SK-N-SH (cell line): ENCODE results near the gene SGCA. TPM values are rescaled to one million over a fixed set of nuclear protein-coding genes. Genes with fewer than 3 reads are reported as not detected.

Experiments used
- CTCF ChIA-PET: fragments of 300-600, 350-600 bp; formaldehyde crosslinking; extraction: SDS; loops from one replicate; lab custom pipeline; 2021; lab: Yijun Ruan, JAX
- POLR2A ChIA-PET: fragments of 350-600 bp; sonication (Branson Sonifier 250); formaldehyde crosslinking; extraction: SDS; loops from one replicate; lab custom pipeline; 2020; ENCODE audit warnings: antibody characterized with exemption, inconsistent platforms; lab: Yijun Ruan, JAX
- DNase-seq: peaks from one replicate; pipeline ENCODE4 v3.0.0; 2012
- H2AFZ ChIP-seq: fragments of 200-600 bp; sonication (generic); 2 replicates; pipeline ENCODE4 v1.8.1; 2016; ENCODE audit warnings: antibody characterized with exemption, mild to moderate bottlenecking, low read depth
- H3F3A ChIP-seq: fragments of 200-600 bp; sonication (generic); replicated peaks from 2 replicates; pipeline ENCODE3; 2016; ENCODE audit warnings: antibody characterized with exemption, mild to moderate bottlenecking; ENCODE audit not compliant: insufficient read depth
- H3K27ac ChIP-seq, 2 experiments: fragments of 200-500 bp in 1 of 2; fragments of 200-600 bp in 1 of 2; sonication (Bioruptor generic) in 1 of 2; sonication (generic), shearing (Covaris generic) in 1 of 2; 2 replicates each; pipeline versions ENCODE4 v1.5.1 to v1.6.1; 2014 to 2016; ENCODE audit warnings: low read depth in 2 of 2, inconsistent platforms in 1 of 2, low read length in 1 of 2, mild to moderate bottlenecking in 1 of 2, mixed read lengths in 1 of 2
- H3K27me3 ChIP-seq: fragments of 200-600 bp; sonication (generic), shearing (Covaris generic); 2 replicates; pipeline ENCODE4 v1.6.1; 2016; ENCODE audit warnings: mixed run types; ENCODE audit not compliant: insufficient read depth
- H3K36me3 ChIP-seq, 2 experiments: fragments of 200-500 bp in 1 of 2; fragments of 200-600 bp in 1 of 2; sonication (Bioruptor generic) in 1 of 2; sonication (generic) in 1 of 2; replicated peaks in 1 of 2; 2 replicates each; pipeline versions ENCODE3 to v1.5.1; 2014 to 2016; ENCODE audit warnings: low read length in 1 of 2, mild to moderate bottlenecking in 1 of 2; ENCODE audit not compliant: insufficient read depth in 2 of 2, control insufficient read depth in 1 of 2
- H3K4me1 ChIP-seq, 2 experiments: fragments of 200-500 bp in 1 of 2; fragments of 200-600 bp in 1 of 2; sonication (Bioruptor generic) in 1 of 2; sonication (generic), shearing (Covaris generic) in 1 of 2; 2 replicates each; pipeline versions ENCODE4 v1.5.1 to v1.6.1; 2014 to 2016; ENCODE audit warnings: low read depth in 1 of 2, low read length in 1 of 2, mixed run types in 1 of 2; ENCODE audit not compliant: insufficient read depth in 2 of 2, control insufficient read depth in 1 of 2
- H3K4me2 ChIP-seq: fragments of 200-600 bp; sonication (generic), shearing (Covaris generic); 2 replicates; pipeline ENCODE4 v1.6.1; 2017; ENCODE audit warnings: mixed run types
- H3K4me3 ChIP-seq, 2 experiments: fragments of 200-500 bp in 1 of 2; fragments of 200-600 bp in 1 of 2; sonication (Bioruptor generic) in 1 of 2; sonication (generic), shearing (Covaris generic) in 1 of 2; 2 replicates each; pipeline versions ENCODE4 v1.5.1 to v1.8.1; 2014 to 2016; ENCODE audit warnings: low read depth in 2 of 2, inconsistent platforms in 1 of 2, low read length in 1 of 2, mild to moderate bottlenecking in 1 of 2, mixed read lengths in 1 of 2, moderate library complexity in 1 of 2
- H3K79me2 ChIP-seq: fragments of 200-600 bp; sonication (generic); 2 replicates; pipeline ENCODE4 v1.8.1; 2017; ENCODE audit warnings: mild to moderate bottlenecking; ENCODE audit not compliant: insufficient read depth
- H3K9ac ChIP-seq: fragments of 200-600 bp; sonication (generic); 2 replicates; pipeline ENCODE4 v1.6.1; 2017; ENCODE audit warnings: mixed run types
- H3K9me2 ChIP-seq: fragments of 200-600 bp; sonication (generic); 2 replicates; pipeline ENCODE4 v1.6.1; 2017; ENCODE audit warnings: mixed run types
- H3K9me3 ChIP-seq: fragments of 200-600 bp; sonication (generic); 2 replicates; pipeline ENCODE4 v1.6.1; 2017; ENCODE audit warnings: mixed run types, mild to moderate bottlenecking, moderate library complexity
- H4K20me1 ChIP-seq: fragments of 200-600 bp; sonication (generic); 2 replicates; pipeline ENCODE4 v1.6.1; 2017; ENCODE audit warnings: mild to moderate bottlenecking, mixed run types; ENCODE audit not compliant: insufficient read depth
- CHD2 ChIP-seq: fragments of 150-350 bp; IDR thresholded peaks from 2 replicates; pipeline ENCODE4 v1.6.1; 2018; ENCODE audit warnings: low read length; ENCODE audit not compliant: partially characterized antibody
- ELF1 ChIP-seq: IDR thresholded peaks from 2 replicates; pipeline ENCODE4 v1.4.0; 2012
- EP300 ChIP-seq, 2 experiments: IDR thresholded peaks; 2 replicates each; pipeline versions ENCODE4 v1.4.0 to v1.6.1; 2012; ENCODE audit warnings: borderline replicate concordance in 1 of 2, low read depth in 1 of 2, low read length in 1 of 2
- EZH2phosphoT487 ChIP-seq: fragments of 200-600 bp; sonication (generic); IDR thresholded peaks from 2 replicates; pipeline ENCODE4 v1.6.1; 2017; ENCODE audit warnings: low read depth, mixed run types, mild to moderate bottlenecking, antibody characterized with exemption, moderate library complexity, borderline replicate concordance
- FOSL2 ChIP-seq: IDR thresholded peaks from 2 replicates; pipeline ENCODE4 v1.4.0; 2012; ENCODE audit warnings: low read depth, mild to moderate bottlenecking, moderate library complexity, borderline replicate concordance
- FOXJ3 ChIP-seq: sonication (generic); formaldehyde crosslinking; IDR thresholded peaks from 2 replicates; pipeline ENCODE4 v1.5.1; 2020; ENCODE audit warnings: mild to moderate bottlenecking, missing genetic modification reagents
- FOXM1 ChIP-seq: IDR thresholded peaks from 2 replicates; pipeline ENCODE4 v1.4.0; 2012; ENCODE audit warnings: low read depth, mild to moderate bottlenecking
- GABPA ChIP-seq: IDR thresholded peaks from 2 replicates; pipeline ENCODE4 v1.4.0; 2012; ENCODE audit warnings: low read depth, mild to moderate bottlenecking
- GATA2 ChIP-seq: sonication (generic); formaldehyde crosslinking; IDR thresholded peaks from 2 replicates; pipeline ENCODE4 v1.5.0; 2020; ENCODE audit warnings: mild to moderate bottlenecking, missing genetic modification reagents
- MEF2A ChIP-seq: IDR thresholded peaks from 2 replicates; pipeline ENCODE4 v1.4.0; 2012; ENCODE audit warnings: low read depth, borderline replicate concordance
- MXI1 ChIP-seq: IDR thresholded peaks from 2 replicates; pipeline ENCODE4 v1.6.1; 2012; ENCODE audit warnings: mild to moderate bottlenecking, low read depth, low read length, improper control_type of control experiment
- NFIC ChIP-seq: IDR thresholded peaks from 2 replicates; pipeline ENCODE4 v1.4.0; 2012; ENCODE audit warnings: borderline replicate concordance
- NRF1 ChIP-seq: IDR thresholded peaks from 2 replicates; pipeline ENCODE4 v1.6.1; 2012; ENCODE audit warnings: low read depth, mild to moderate bottlenecking, low read length
- PBX3 ChIP-seq: IDR thresholded peaks from 2 replicates; pipeline ENCODE4; 2012
- POLR2AphosphoS5 ChIP-seq: IDR thresholded peaks from 2 replicates; pipeline ENCODE4 v1.6.1; 2012; ENCODE audit warnings: low read depth, low read length
- RAD21 ChIP-seq: IDR thresholded peaks from 2 replicates; pipeline ENCODE4 v1.6.1; 2012; ENCODE audit warnings: mild to moderate bottlenecking, low read length
- RCOR1 ChIP-seq: fragments of 150-350 bp; IDR thresholded peaks from 2 replicates; pipeline ENCODE4 v1.6.1; 2017; ENCODE audit warnings: antibody characterized with exemption, low read length
- RFX5 ChIP-seq: IDR thresholded peaks from 2 replicates; pipeline ENCODE4 v1.6.1; 2012; ENCODE audit warnings: mild to moderate bottlenecking, improper control_type of control experiment, low read length
- RXRA ChIP-seq: IDR thresholded peaks from 2 replicates; pipeline ENCODE4 v1.4.0; 2012; ENCODE audit warnings: low read depth, mild to moderate bottlenecking, borderline replicate concordance
- SIN3A ChIP-seq: IDR thresholded peaks from 2 replicates; pipeline ENCODE4 v1.6.1; 2012; ENCODE audit warnings: low read depth, mild to moderate bottlenecking, low read length, moderate library complexity, borderline replicate concordance
- SMC3 ChIP-seq: IDR thresholded peaks from 2 replicates; pipeline ENCODE4 v1.6.1; 2012; ENCODE audit warnings: low read depth, low read length, improper control_type of control experiment
- TAF1 ChIP-seq: IDR thresholded peaks from 2 replicates; pipeline ENCODE4 v1.6.1; 2012; ENCODE audit warnings: low read depth, mild to moderate bottlenecking, low read length, moderate library complexity, borderline replicate concordance
- TCF12 ChIP-seq: IDR thresholded peaks from 2 replicates; pipeline ENCODE4 v1.4.0; 2012
- TEAD4 ChIP-seq: IDR thresholded peaks from 2 replicates; pipeline ENCODE4 v1.4.0; 2012; ENCODE audit warnings: mild to moderate bottlenecking, borderline replicate concordance; ENCODE audit not compliant: insufficient read depth
- USF1 ChIP-seq: IDR thresholded peaks from 2 replicates; pipeline ENCODE4 v1.4.0; 2012; ENCODE audit warnings: low read depth, borderline replicate concordance
- YY1 ChIP-seq: IDR thresholded peaks from 2 replicates; pipeline ENCODE4 v1.4.0; 2012; ENCODE audit warnings: low read depth, mild to moderate bottlenecking
- ZBTB33 ChIP-seq: IDR thresholded peaks from 2 replicates; pipeline ENCODE4 v1.4.0; 2012; ENCODE audit warnings: low read depth, borderline replicate concordance
- WGBS: methylation state at CpG from one replicate; pipeline ENCODE4 v1.1.6; 2017; ENCODE audit warnings: low lambda C conversion rate; 5-methylcytosine and 5-hydroxymethylcytosine counted together
- polyA plus RNA-seq, 3 experiments: library from polyadenylated mRNA; depleted of rRNA; stranded (reverse); fragments of >200 nt; gene quantifications; 2 replicates each; pipeline ENCODE4 v1.2.3, GENCODE V29; 2012
- TF ChIP-seq, protein P1 (sequence below): fragments of 150-350 bp; IDR thresholded peaks from 2 replicates; pipeline ENCODE4 v1.6.1; 2017; ENCODE audit warnings: antibody characterized with exemption, low read length, low read depth, borderline replicate concordance

Gene SGCA
- polyA plus RNA-seq, 1 of the 3 experiments (the other 2 are of a cell fraction), result not detected

DNA sequence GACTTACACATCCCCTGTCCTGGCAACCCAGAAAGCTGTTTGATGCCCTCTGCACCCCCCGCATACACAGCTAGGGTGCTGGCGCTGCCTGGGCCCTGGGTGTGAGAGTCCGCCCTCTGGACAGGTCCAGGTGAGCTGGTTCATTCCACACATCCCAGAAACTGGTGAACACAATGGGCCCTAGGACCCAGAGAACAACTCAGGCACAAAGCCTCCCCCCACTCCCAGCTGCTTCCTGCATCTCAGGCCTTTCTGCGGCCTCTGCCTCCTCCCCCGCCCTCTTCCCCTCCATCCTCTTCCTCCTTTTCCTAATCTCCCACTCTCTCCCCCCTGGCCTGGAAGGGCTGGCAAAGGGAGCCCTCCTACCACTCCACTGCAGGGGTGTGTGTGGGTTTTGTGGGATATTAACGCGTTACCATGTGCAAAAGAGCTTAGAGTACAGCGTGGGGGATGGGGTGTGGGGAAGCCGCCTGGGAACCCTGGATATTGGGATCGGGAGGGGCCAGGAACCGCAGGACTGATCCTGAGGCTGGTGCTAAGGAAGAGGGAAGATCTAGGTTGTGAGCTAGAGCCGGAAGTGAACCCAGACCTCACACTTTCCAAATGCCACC is 13.8 kb upstream of the SGCA start:
- peak overlapping the region; percentile 74 to 98 for H3K27ac ChIP-seq
- H3K9me2 ChIP-seq, result no peaks in the 10 kb centered on the region
- H3K9ac ChIP-seq, result peak overlapping the region; percentile 71
- CTCF ChIA-PET, result interaction anchor here (0.7 to 12.8 kb wide), 29 partner anchors 9 to 321 kb away, joined by 3 to 169 read pairs (median 6); partner anchors contain the start of genes COL1A1, ITGA3, PDK2 and SAMD14
- H3K9me3 ChIP-seq, result no peaks in the 10 kb centered on the region
- H3K27me3 ChIP-seq, result no peaks in the 10 kb centered on the region
- H3K79me2 ChIP-seq, result peaks cover 37% of the 10 kb centered on the region
- H3K4me1 ChIP-seq, result peaks cover 32 to 53% of the 10 kb centered on the region in 2 experiments; a peak in 3 of 4 replicates
- H4K20me1 ChIP-seq, result peaks cover 23% of the 10 kb centered on the region
- peak overlapping the region; percentile 97 for H3K4me2 ChIP-seq
- H3K4me3 ChIP-seq, result peak overlapping the region; percentile 66 to 81
- H3F3A ChIP-seq, result peaks cover 25% of the 10 kb centered on the region
- 2% methylated on average over 12 of the region's 12 CpGs for WGBS
- peak overlapping the region; percentile 90; the same call in 1 of the 2 replicates for H2AFZ ChIP-seq
- POLR2A ChIA-PET, result interaction anchor here (0.5 to 2.5 kb wide), 11 partner anchors 9 to 207 kb away, joined by 3 to 30 read pairs (median 3); partner anchors contain the start of genes DLX3 and PDK2
- peak; percentile 89 for DNase-seq
- peaks cover 0 to 8% of the 10 kb centered on the region in 2 experiments for H3K36me3 ChIP-seq
- peak; percentile 90 for TF ChIP-seq CHD2
- TF ChIP-seq USF1, result no peak
- no peak for TF ChIP-seq MEF2A
- no peak for TF ChIP-seq NRF1
- peak; percentile 68 for TF ChIP-seq GABPA
- no peak for TF ChIP-seq EZH2phosphoT487
- TF ChIP-seq RCOR1, result no peak
- peak; percentile 20; the same call in 1 of the 2 replicates for TF ChIP-seq RAD21
- TF ChIP-seq SMC3, result 0 out of 2 replicates have a peak, but pooled peaks have one; percentile 6
- TF ChIP-seq TEAD4, result no peak
- TF ChIP-seq MXI1, result peak; percentile 67; the same call in 1 of the 2 replicates
- no peak for TF ChIP-seq FOXM1
- TF ChIP-seq PBX3, result peak; percentile 86
- TF ChIP-seq RFX5, result 0 out of 2 replicates have a peak, but pooled peaks have one; percentile 9
- TF ChIP-seq FOXJ3 (CRISPR knock-in tag), result no peak
- TF ChIP-seq TAF1, result peak; percentile 66
- peak in 1 of 2 experiments; percentile 64; a peak in 1 of 4 replicates for TF ChIP-seq EP300 (IDR thresholded peaks at IDR 0.05; ENCODE audit: borderline replicate concordance in 1 of 2, low read depth in 1 of 2, low read length in 1 of 2)
- no peak for TF ChIP-seq FOSL2
- peak; percentile 96 for TF ChIP-seq ELF1
- TF ChIP-seq, protein P1, sequence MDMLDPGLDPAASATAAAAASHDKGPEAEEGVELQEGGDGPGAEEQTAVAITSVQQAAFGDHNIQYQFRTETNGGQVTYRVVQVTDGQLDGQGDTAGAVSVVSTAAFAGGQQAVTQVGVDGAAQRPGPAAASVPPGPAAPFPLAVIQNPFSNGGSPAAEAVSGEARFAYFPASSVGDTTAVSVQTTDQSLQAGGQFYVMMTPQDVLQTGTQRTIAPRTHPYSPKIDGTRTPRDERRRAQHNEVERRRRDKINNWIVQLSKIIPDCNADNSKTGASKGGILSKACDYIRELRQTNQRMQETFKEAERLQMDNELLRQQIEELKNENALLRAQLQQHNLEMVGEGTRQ, result no peak
- TF ChIP-seq POLR2AphosphoS5, result peak; percentile 54; the same call in 1 of the 2 replicates
- no peak for TF ChIP-seq ZBTB33
- peak; percentile 56; the same call in 1 of the 2 replicates for TF ChIP-seq RXRA
- 0 out of 2 replicates have a peak, but pooled peaks have one; percentile 17 for TF ChIP-seq NFIC
- TF ChIP-seq TCF12, result peak; percentile 74
- peak; percentile 65; the same call in 1 of the 2 replicates for TF ChIP-seq YY1
- TF ChIP-seq GATA2 (CRISPR knock-in tag), result no peak
- TF ChIP-seq SIN3A, result peak; percentile 88; the same call in 1 of the 2 replicates
